SU-DHL-6 (cell line): ENCODE results near the gene FGD4.

Source experiments
- H2AFZ ChIP-seq: fragments of 200-600 bp; sonication (generic); 2 replicates; pipeline ENCODE4 v1.6.1; 2014; ENCODE audit warnings: low read depth, mild to moderate bottlenecking, moderate library complexity, mixed read lengths, antibody characterized with exemption, low read length; ENCODE audit not compliant: severe bottlenecking
- H3F3A ChIP-seq: fragments of 200-600 bp; shearing (Covaris generic); 2 replicates; pipeline ENCODE4 v1.6.0; 2016; ENCODE audit warnings: antibody characterized with exemption, mild to moderate bottlenecking; ENCODE audit not compliant: insufficient read depth
- H3K27ac ChIP-seq: fragments of 200-600 bp; sonication (generic); 2 replicates; pipeline ENCODE4 v1.5.1; 2016; ENCODE audit warnings: low read depth, mild to moderate bottlenecking, low read length, moderate library complexity, mixed read lengths
- H3K27me3 ChIP-seq: fragments of 200-600 bp; sonication (generic), shearing (Covaris generic); 2 replicates; pipeline ENCODE4 v1.6.0; 2014; ENCODE audit warnings: mild to moderate bottlenecking, low read length
- H3K36me3 ChIP-seq: fragments of 200-600 bp; sonication (generic); 2 replicates; pipeline ENCODE4 v1.6.1; 2014; ENCODE audit warnings: mild to moderate bottlenecking, low read length, mixed read lengths
- H3K4me2 ChIP-seq: fragments of 300-600, 200-600 bp; shearing (Covaris generic), sonication (generic); 2 replicates; pipeline ENCODE4 v1.6.0; 2014; ENCODE audit warnings: low read length, low read depth, mild to moderate bottlenecking; ENCODE audit not compliant: poor library complexity, severe bottlenecking
- H3K4me3 ChIP-seq: fragments of 200-600 bp; sonication (generic); 2 replicates; pipeline ENCODE4 v1.5.1; 2014; ENCODE audit warnings: antibody characterized with exemption, low read length, mild to moderate bottlenecking, mixed read lengths; ENCODE audit not compliant: insufficient read depth, poor library complexity, severe bottlenecking
- H3K79me2 ChIP-seq: fragments of 200-600 bp; sonication (generic); 2 replicates; pipeline ENCODE4 v1.6.1; 2014; ENCODE audit warnings: mild to moderate bottlenecking, low read length, moderate library complexity; ENCODE audit not compliant: insufficient read depth
- H3K9ac ChIP-seq: fragments of 200-600 bp; sonication (generic); 2 replicates; pipeline ENCODE4 v1.7.0; 2014; ENCODE audit warnings: mild to moderate bottlenecking, low read length
- H3K9me2 ChIP-seq: fragments of 200-600 bp; sonication (generic); replicated peaks from 2 replicates; pipeline ENCODE4 v1.6.1; 2014; ENCODE audit warnings: low read length; ENCODE audit not compliant: insufficient read depth
- H3K9me3 ChIP-seq: fragments of 200-600 bp; sonication (generic); 2 replicates; pipeline ENCODE4 v1.6.1; 2014; ENCODE audit warnings: low read length, mixed read lengths; ENCODE audit not compliant: insufficient read depth
- H4K20me1 ChIP-seq: fragments of 200-600 bp; sonication (generic); 2 replicates; pipeline ENCODE4 v1.6.1; 2014; ENCODE audit warnings: low read depth, mild to moderate bottlenecking, antibody characterized with exemption, low read length, moderate library complexity, mixed read lengths
- EZH2phosphoT487 ChIP-seq: fragments of 200-600 bp; sonication (generic), shearing (Covaris generic); conservative IDR thresholded peaks from 2 replicates; pipeline ENCODE4 v1.6.1; 2018; ENCODE audit warnings: mild to moderate bottlenecking, antibody characterized with exemption, low read length, moderate library complexity, mixed read lengths
- TF ChIP-seq, protein P1 (sequence below): fragments of 200-600 bp; sonication (generic); IDR thresholded peaks from one replicate; pipeline ENCODE4 v1.5.1; 2017; ENCODE audit warnings: antibody characterized with exemption, mild to moderate bottlenecking, low read length, moderate library complexity; ENCODE audit not compliant: insufficient read depth, poor library complexity, severe bottlenecking

The FGD4 gene

DNA sequence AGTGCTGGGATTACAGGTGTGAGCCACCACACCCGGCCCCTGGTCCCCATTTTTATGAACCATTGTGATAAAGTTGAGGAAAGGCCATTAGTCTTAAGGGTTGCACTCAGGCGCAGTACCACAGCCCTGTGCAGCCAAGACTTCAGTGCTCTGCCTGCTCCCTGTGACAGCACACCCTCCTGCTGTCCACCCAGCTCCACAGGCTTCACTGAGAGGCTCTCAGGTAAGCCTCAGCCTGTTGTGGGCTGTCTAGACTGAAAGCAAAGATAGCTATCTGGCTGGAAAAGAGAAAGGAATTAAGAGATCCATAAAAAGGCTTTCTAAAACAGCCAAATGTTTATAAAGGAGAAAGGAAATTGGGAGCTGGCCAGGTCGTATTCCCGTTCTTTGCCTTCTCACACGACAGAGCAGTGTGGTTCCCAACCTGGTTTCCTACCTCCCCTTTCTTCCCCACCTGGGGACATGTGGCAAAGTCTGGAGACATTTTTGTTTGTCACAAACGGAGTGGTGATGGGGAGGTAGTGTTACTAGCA, 260.6 kb downstream of the FGD4 start:
- TF ChIP-seq EZH2phosphoT487: no peak
- TF ChIP-seq, protein P1, sequence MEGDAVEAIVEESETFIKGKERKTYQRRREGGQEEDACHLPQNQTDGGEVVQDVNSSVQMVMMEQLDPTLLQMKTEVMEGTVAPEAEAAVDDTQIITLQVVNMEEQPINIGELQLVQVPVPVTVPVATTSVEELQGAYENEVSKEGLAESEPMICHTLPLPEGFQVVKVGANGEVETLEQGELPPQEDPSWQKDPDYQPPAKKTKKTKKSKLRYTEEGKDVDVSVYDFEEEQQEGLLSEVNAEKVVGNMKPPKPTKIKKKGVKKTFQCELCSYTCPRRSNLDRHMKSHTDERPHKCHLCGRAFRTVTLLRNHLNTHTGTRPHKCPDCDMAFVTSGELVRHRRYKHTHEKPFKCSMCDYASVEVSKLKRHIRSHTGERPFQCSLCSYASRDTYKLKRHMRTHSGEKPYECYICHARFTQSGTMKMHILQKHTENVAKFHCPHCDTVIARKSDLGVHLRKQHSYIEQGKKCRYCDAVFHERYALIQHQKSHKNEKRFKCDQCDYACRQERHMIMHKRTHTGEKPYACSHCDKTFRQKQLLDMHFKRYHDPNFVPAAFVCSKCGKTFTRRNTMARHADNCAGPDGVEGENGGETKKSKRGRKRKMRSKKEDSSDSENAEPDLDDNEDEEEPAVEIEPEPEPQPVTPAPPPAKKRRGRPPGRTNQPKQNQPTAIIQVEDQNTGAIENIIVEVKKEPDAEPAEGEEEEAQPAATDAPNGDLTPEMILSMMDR: no peak
- H3K36me3 ChIP-seq: no peaks in the 10 kb centered on the region
- H4K20me1 ChIP-seq: no peaks in the 10 kb centered on the region
- no peak overlapping the region for H3K4me2 ChIP-seq
- no peaks in the 10 kb centered on the region for H3K27me3 ChIP-seq
- H2AFZ ChIP-seq: no peak overlapping the region
- no peaks in the 10 kb centered on the region for H3F3A ChIP-seq
- no peak overlapping the region for H3K4me3 ChIP-seq
- no peaks in the 10 kb centered on the region for H3K9me3 ChIP-seq
- no peaks in the 10 kb centered on the region for H3K79me2 ChIP-seq
- H3K9ac ChIP-seq: no peak overlapping the region
- H3K9me2 ChIP-seq: no peaks in the 10 kb centered on the region
- no peak overlapping the region for H3K27ac ChIP-seq

DNA sequence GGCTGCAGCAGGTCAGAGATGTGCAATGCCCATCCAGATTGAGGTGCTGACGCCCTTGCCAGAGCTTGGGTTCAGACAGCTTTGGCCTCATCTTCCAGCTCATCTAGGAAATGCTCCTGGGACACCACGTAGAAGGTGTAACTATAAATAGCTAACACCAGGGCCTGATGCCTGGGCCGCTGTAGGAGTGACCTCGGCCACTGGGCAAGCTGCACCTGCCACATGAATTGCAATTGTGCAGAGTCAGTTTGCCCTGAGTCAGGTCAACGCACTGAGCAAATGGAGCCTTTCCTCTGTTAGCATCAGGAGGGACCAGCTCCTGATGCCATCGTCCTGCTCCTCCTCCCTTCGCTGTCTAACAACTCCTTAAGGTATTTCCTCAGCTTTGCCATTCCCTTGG, 262.3 kb downstream of the FGD4 start:
- Histone ChIP-seq H3K9me2 (no peaks in the 10 kb centered on the region), H3K4me2 (no peak overlapping the region), H4K20me1 (no peaks in the 10 kb centered on the region), H3K36me3 (no peaks in the 10 kb centered on the region), H3K4me3 (no peak overlapping the region), H3F3A (no peaks in the 10 kb centered on the region), H3K27me3 (no peaks in the 10 kb centered on the region), H3K27ac (no peak overlapping the region), H3K9me3 (no peaks in the 10 kb centered on the region), H2AFZ (no peak overlapping the region), H3K9ac (no peak overlapping the region), H3K79me2 (no peaks in the 10 kb centered on the region)
- TF ChIP-seq EZH2phosphoT487: no peak
- TF ChIP-seq, protein P1: no peak

DNA sequence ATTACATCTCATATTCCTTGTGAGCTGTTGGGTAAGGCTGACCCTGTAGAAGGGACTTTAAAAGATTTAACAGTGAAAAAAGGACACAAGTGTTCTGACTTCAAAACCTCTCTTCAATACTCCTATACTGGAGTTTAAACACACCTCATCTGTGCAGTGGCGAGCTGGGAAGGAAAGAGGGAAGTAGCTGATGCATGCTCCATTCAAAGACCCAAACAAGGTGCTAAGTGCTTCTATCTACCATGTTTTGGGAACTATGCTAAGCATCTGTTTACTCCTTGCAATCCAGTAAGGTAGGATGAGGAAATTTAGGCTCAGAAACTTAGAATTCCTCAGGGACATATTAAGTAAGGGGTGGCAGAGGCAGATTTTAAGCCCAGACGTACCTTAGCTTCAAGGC, 263.3 kb downstream of the FGD4 start:
- H3K9me2 ChIP-seq: no peaks in the 10 kb centered on the region
- H3K36me3 ChIP-seq: no peaks in the 10 kb centered on the region
- H3K9ac ChIP-seq: no peak overlapping the region
- H3K27ac ChIP-seq: no peak overlapping the region
- H4K20me1 ChIP-seq: no peaks in the 10 kb centered on the region
- no peak overlapping the region for H3K4me3 ChIP-seq
- H3K27me3 ChIP-seq: no peaks in the 10 kb centered on the region
- TF ChIP-seq EZH2phosphoT487: no peak
- TF ChIP-seq, protein P1: no peak
- peak overlapping the region; percentile 34 for H2AFZ ChIP-seq
- H3K79me2 ChIP-seq: no peaks in the 10 kb centered on the region
- H3K4me2 ChIP-seq: no peak overlapping the region
- no peaks in the 10 kb centered on the region for H3K9me3 ChIP-seq
- H3F3A ChIP-seq: no peaks in the 10 kb centered on the region
